Measurements from ENCODE around the gene TTYH3. TPM values are rescaled to one million over a fixed set of nuclear protein-coding genes. Genes with fewer than 3 reads are reported as not detected.
A peak's percentile ranks its signal among the peaks of the same experiment; 100 is the strongest.

The TTYH3 gene
- total RNA-seq, 1 donor from 2014 or later, result 33.9 TPM

DNA sequence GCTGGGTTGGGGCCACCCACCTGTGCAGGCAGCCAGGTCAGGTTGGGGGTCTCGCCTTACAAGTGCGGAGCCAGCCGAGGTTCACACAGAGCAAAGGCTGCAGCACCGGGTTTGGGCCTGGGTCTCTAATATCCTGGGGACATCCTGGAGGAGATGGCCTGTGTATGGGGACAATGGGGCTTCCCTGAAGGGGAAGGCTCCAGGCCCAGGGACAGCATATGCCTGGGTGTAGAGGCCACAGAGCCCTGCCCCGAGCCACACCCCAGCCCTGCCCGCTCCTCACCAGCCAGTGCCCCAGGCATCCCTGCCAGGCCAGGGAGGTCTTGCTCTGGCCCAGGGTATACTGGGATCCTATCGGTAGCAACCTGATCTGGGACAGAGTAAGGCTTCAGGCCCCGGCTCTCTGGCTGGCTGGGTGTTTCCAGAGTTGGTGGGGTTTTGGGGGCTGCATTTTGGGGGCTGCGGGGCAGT lies 9.1 kb downstream of the TTYH3 start:
- H3K27me3 ChIP-seq, result no peaks in the 10 kb centered on the region
- intact Hi-C loops (cut with DNase I), result no loop called here

DNA sequence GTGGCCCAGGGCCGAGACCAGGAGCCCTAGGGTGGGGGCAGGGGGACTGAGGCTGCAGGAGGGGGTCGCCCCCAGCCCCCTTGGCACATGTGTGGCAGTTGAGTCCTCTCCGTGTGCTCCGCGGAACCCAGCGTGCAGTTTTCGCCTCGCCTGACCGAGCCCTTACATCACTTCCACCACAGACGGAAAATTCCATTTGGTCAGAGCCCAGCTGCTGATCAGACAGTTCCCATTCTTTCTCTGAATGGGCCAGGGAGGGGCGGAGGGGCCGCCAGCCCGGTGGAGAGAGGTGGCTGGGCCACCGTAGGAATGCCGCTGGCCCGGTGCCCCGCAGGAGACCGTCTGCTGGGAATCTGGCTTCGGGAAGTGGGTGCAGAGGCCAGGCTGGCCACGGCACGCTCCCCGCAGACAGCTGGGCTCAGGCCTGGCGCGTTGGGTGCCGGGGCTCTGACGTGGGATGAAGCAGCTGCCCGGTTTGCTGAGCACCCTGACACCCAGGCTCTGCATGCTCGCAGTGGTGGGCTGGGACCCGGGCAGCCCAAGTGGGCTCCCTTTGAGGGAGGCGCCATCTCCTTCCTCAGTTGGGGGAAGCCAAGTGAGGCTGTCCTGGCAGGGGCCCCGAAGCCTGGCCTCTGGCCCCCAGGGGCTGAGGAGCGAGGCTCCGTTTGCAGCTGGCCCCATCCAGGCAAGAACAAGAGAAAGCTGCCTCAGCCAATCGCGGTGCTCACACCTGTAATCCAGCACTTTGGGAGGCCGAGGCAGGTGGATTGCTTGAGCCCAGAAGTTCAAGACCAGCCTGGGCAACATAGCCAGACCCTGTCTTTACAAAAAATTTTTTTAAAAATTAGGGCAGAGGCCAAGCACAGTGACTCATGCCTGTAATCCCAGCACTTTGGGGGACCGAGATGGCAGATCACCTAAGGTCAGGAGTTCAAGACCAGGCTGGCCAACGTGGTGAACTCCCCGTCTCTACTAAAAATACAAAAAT lies 9.9 kb downstream of the TTYH3 start:
- intact Hi-C loops (cut with DNase I), result no loop called here
- Histone ChIP-seq H3K27me3 (no peaks in the 10 kb centered on the region), H3K36me3 (no peaks in the 10 kb centered on the region), H3K4me1 (peaks cover 76% of the 10 kb centered on the region), H3K9me3 (no peaks in the 10 kb centered on the region), H3K27ac (peak overlapping the region; percentile 81), H3K4me3 (peak overlapping the region; percentile 34 to 39)
- TF ChIP-seq POLR2A (IDR thresholded peaks at IDR 0.05) (no peak), POLR2AphosphoS5 (IDR thresholded peaks at IDR 0.05; ENCODE audit: insufficient read depth in 1 of 2, low read depth in 1 of 2) (peak; percentile 86 to 93)
- TF ChIP-seq, protein P1, sequence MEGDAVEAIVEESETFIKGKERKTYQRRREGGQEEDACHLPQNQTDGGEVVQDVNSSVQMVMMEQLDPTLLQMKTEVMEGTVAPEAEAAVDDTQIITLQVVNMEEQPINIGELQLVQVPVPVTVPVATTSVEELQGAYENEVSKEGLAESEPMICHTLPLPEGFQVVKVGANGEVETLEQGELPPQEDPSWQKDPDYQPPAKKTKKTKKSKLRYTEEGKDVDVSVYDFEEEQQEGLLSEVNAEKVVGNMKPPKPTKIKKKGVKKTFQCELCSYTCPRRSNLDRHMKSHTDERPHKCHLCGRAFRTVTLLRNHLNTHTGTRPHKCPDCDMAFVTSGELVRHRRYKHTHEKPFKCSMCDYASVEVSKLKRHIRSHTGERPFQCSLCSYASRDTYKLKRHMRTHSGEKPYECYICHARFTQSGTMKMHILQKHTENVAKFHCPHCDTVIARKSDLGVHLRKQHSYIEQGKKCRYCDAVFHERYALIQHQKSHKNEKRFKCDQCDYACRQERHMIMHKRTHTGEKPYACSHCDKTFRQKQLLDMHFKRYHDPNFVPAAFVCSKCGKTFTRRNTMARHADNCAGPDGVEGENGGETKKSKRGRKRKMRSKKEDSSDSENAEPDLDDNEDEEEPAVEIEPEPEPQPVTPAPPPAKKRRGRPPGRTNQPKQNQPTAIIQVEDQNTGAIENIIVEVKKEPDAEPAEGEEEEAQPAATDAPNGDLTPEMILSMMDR (IDR thresholded peaks at IDR 0.05), result peak in 1 of 3 experiments; percentile 13
- DNase-seq (ENCODE audit: extremely low spot score in 2 of 2), result no peak

More for the DNA sequence above, 9.1 kb downstream of the TTYH3 start:
- Histone ChIP-seq H3K27ac (peak overlapping the region; percentile 81), H3K4me1 (peaks cover 85% of the 10 kb centered on the region), H3K4me3 (peak overlapping the region; percentile 34 to 39), H3K36me3 (no peaks in the 10 kb centered on the region), H3K9me3 (no peaks in the 10 kb centered on the region)
- TF ChIP-seq, protein P1 (IDR thresholded peaks at IDR 0.05), result no peak
- no peak for TF ChIP-seq POLR2A (IDR thresholded peaks at IDR 0.05)
- no peak for TF ChIP-seq POLR2AphosphoS5 (IDR thresholded peaks at IDR 0.05; ENCODE audit: insufficient read depth in 1 of 2, low read depth in 1 of 2)
- DNase-seq (ENCODE audit: extremely low spot score in 2 of 2), result no peak

DNA sequence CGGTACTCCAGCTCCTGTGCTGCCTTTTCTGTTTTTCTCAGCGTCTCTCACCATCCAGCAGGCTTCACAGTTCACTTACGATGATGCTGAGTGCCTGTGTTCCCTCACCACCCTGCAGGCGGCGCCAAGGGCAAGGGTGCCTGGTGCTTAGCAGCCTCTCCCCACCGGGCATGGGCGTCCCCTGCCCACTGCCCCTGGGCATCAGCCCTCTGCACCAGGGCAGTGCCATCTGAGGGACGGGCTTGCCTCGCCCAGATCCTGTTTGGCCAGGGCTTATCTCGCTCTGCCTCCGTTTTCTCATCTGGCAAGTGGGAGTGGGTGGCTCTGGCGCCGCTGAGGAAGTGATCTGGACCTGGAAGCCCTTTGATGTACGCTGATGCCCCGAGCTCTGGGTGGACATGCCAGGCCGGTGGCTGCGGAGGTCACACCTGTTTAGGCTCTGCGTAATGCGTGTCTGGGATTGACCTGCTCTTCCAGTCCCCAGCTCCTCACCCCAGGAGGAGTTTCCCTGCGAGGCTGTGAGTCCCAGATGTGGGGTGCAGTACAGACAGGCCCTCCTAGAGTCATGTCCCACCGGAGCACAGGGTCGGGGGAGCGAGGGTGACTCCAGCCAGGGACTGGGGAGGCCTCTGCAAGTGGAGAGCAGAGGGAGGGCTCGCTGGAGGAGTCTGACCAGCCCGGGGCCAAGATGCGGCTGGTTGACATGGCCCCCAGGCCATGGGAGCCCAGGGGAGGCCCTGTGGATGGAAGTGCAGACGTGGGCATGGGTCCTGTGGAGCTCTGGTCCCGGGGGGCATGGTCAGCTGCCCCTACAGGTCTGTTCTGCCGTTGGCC lies 11.8 kb downstream of the TTYH3 start:
- no peak for DNase-seq (ENCODE audit: extremely low spot score in 2 of 2)
- Histone ChIP-seq H3K9me3 (no peaks in the 10 kb centered on the region), H3K27ac (no peak overlapping the region), H3K36me3 (peaks cover 0 to 6% of the 10 kb centered on the region in 2 donors), H3K4me3 (no peak overlapping the region), H3K27me3 (no peaks in the 10 kb centered on the region), H3K4me1 (peaks cover 59% of the 10 kb centered on the region)
- intact Hi-C loops (cut with DNase I), result no loop called here
- TF ChIP-seq, protein P1 (IDR thresholded peaks at IDR 0.05), result peak in 1 of 3 experiments; percentile 8
- no peak for TF ChIP-seq POLR2AphosphoS5 (IDR thresholded peaks at IDR 0.05; ENCODE audit: insufficient read depth in 1 of 2, low read depth in 1 of 2)
- no peak for TF ChIP-seq POLR2A (IDR thresholded peaks at IDR 0.05)

DNA sequence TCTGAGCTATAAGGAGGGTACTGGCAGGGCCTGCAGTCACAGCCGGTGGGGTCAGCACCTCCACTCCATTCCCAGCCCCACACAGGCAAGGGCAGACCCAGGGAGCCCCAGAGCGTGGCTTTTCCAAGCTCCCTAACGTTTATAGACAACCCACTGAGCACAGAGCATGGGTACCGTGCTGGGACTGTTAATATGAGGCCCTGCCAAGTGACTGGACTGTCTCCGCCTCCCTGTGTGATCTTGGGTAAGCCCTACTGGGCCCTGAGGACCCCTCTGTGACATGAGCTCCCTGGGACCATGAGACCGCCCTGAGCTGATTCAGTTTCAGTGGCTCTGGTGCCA lies 12.4 kb downstream of the TTYH3 start:
- no peak for DNase-seq (ENCODE audit: extremely low spot score in 2 of 2)
- TF ChIP-seq POLR2AphosphoS5 (IDR thresholded peaks at IDR 0.05; ENCODE audit: insufficient read depth in 1 of 2, low read depth in 1 of 2) (no peak), POLR2A (IDR thresholded peaks at IDR 0.05) (no peak)
- TF ChIP-seq, protein P1 (IDR thresholded peaks at IDR 0.05), result no peak
- intact Hi-C loops (cut with DNase I), result no loop called here
- H3K4me1 ChIP-seq, result peaks cover 53% of the 10 kb centered on the region
- no peak overlapping the region for H3K27ac ChIP-seq
- H3K4me3 ChIP-seq, result no peak overlapping the region
- H3K9me3 ChIP-seq, result no peaks in the 10 kb centered on the region
- H3K27me3 ChIP-seq, result no peaks in the 10 kb centered on the region
- H3K36me3 ChIP-seq, result peaks cover 0 to 6% of the 10 kb centered on the region in 2 donors

Measured in vagina (tissue), 2 donors.